Chondrocyte (in vitro differentiated cells): ENCODE results near the gene ASPG. TPM values are rescaled to one million over a fixed set of nuclear protein-coding genes. Genes with fewer than 3 reads are reported as not detected.

Source experiments
- DNase-seq: peaks from one replicate; pipeline ENCODE4 v3.0.0; 2021; ENCODE audit warnings: mixed read lengths, low spot score
- H3K27ac Mint-ChIP-seq: one replicate; pipeline ENCODE4 v1.8.0; 2021; ENCODE audit warnings: mild to moderate bottlenecking, moderate library complexity, mixed read lengths; ENCODE audit not compliant: unreplicated experiment
- H3K27me3 Mint-ChIP-seq: 2 replicates; pipeline ENCODE4 v1.8.0; 2021; ENCODE audit warnings: low read depth, mixed read lengths
- H3K36me3 Mint-ChIP-seq: 2 replicates; pipeline ENCODE4 v1.8.0; 2021; ENCODE audit warnings: low read depth, mixed read lengths
- H3K4me1 Mint-ChIP-seq: 2 replicates; pipeline ENCODE4 v1.8.0; 2021; ENCODE audit warnings: low read depth, mild to moderate bottlenecking, mixed read lengths
- H3K4me3 Mint-ChIP-seq: one replicate; pipeline ENCODE4 v1.8.0; 2021; ENCODE audit warnings: mild to moderate bottlenecking, moderate library complexity, mixed read lengths; ENCODE audit not compliant: unreplicated experiment
- H3K9me3 Mint-ChIP-seq: 2 replicates; pipeline ENCODE4 v1.8.0; 2021; ENCODE audit warnings: low read depth, mixed read lengths
- CTCF ChIP-seq: fragments of 200-600 bp; sonication (generic); IDR thresholded peaks from 2 replicates; pipeline ENCODE4 v1.5.0; 2021; ENCODE audit warnings: antibody characterized with exemption, mild to moderate bottlenecking, moderate library complexity
- total RNA-seq: library from RNA; stranded (reverse); gene quantifications from 3 replicates; pipeline ENCODE4 v1.2.1, GENCODE V29; 2021

ASPG gene
- total RNA-seq, 1 donor from 2014 or later = not detected

- no peaks in the 10 kb centered on the region for H3K9me3 Mint-ChIP-seq
- H3K4me3 Mint-ChIP-seq = no peak overlapping the region
- no peak overlapping the region for H3K27ac Mint-ChIP-seq
- TF ChIP-seq CTCF = no peak
- no peaks in the 10 kb centered on the region for H3K27me3 Mint-ChIP-seq
- H3K36me3 Mint-ChIP-seq = no peaks in the 10 kb centered on the region
- no peak for DNase-seq
- H3K4me1 Mint-ChIP-seq = no peaks in the 10 kb centered on the region
These were observed 74.5 kb downstream of the ASPG start for GRCh38 chr14:104159990-104160389.

DNA sequence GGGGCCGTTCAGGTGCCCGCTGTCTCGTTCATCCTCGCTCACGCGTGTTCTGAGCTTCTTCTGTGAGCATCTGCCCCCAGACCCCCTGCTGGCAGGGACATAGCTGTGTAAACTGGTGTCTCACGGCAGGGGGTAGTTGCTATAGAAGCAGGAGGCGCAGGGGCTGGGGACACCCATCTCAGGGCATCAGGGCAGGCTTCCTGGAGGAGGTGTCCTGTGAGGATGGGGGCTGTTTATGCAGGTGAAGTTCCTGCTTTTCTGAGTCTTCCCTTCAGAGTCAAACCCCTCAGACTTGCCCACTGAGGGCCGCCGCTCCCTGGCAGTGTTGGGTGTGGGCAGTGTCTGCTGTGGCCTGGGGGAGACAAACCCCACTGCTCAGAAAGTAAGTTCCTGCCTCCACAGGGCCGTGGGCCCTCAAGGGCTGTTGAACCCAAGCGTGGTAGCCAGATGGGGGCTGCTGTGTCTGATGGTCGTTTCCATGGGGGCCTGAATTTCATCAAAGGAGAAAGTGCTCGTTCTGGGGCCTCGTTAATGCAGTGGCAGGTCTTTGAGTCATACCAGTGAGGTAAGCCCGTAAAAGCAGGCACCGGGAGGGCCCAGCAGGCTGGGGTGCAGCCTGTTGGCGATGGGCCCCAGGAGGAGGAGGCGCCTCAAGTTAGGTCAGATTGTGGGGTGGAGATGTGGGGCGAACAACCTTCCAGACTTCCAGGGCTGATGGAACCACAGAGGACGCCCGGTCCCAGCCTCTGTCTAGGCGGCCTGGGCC lies 76.3 kb downstream of the ASPG start:
- no peaks in the 10 kb centered on the region for H3K27me3 Mint-ChIP-seq
- H3K27ac Mint-ChIP-seq = no peak overlapping the region
- H3K36me3 Mint-ChIP-seq = no peaks in the 10 kb centered on the region
- H3K4me3 Mint-ChIP-seq = no peak overlapping the region
- H3K9me3 Mint-ChIP-seq = no peaks in the 10 kb centered on the region
- no peak for TF ChIP-seq CTCF
- no peak for DNase-seq
- no peaks in the 10 kb centered on the region for H3K4me1 Mint-ChIP-seq

- Mint-ChIP-seq H3K27ac (no peak overlapping the region), H3K4me1 (no peaks in the 10 kb centered on the region), H3K9me3 (no peaks in the 10 kb centered on the region)
These were observed 77.0 kb downstream of the ASPG start for GRCh38 chr14:104162495-104162894.

DNA sequence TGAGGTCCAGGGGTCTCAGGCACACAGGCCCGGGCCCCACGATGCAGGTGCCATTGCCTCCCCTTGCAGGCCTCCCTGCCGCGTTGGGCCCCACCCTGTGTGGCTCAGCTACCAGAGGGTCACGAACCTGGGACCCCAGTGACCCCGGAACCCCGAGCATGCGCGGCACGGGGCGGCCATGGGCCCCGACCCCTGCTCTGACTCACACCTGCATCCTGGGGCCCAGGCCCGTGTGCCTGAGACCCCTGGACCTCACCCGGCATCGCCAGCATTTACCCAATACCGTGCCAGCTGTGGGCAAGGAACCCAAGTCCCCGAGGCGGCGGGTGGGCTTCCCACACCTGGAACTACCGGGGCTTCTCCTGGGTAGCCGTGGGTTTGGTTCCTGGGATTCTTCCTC lies 78.0 kb downstream of the ASPG start:
- no peak for DNase-seq
- Mint-ChIP-seq H3K4me1 (no peaks in the 10 kb centered on the region), H3K27ac (no peak overlapping the region), H3K36me3 (no peaks in the 10 kb centered on the region), H3K4me3 (no peak overlapping the region), H3K9me3 (no peaks in the 10 kb centered on the region), H3K27me3 (no peaks in the 10 kb centered on the region)
- no peak for TF ChIP-seq CTCF

More at GRCh38 chr14:104162495-104162894, 77.0 kb downstream of the ASPG start:
- DNase-seq = no peak
- H3K36me3 Mint-ChIP-seq = no peaks in the 10 kb centered on the region
- TF ChIP-seq CTCF = no peak
- no peak overlapping the region for H3K4me3 Mint-ChIP-seq
- H3K27me3 Mint-ChIP-seq = no peaks in the 10 kb centered on the region

DNA sequence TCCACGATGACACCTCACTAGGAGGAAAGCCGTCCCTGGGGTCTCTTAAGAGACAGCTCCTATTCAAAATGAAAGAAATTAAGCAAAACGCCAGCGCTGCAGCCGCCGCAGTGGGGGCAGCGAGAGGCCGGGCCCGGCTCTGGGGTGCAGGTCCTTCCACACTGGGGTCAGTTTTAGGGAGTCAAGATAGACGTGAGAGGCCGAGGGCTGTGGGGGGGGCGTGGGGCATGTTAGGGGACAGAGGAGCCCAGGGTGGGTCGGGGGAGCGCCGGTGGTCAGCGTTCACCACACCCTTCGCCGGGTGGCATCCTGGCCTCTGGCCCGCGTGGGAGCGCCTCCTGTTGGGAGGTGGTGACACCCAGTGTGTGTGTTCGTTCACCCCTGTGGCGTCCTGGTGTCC lies 78.5 kb downstream of the ASPG start:
- TF ChIP-seq CTCF = no peak
- Mint-ChIP-seq H3K9me3 (no peaks in the 10 kb centered on the region), H3K27ac (no peak overlapping the region), H3K36me3 (no peaks in the 10 kb centered on the region), H3K4me3 (no peak overlapping the region), H3K4me1 (no peaks in the 10 kb centered on the region), H3K27me3 (no peaks in the 10 kb centered on the region)
- no peak for DNase-seq
